Liver (tissue), 9 donors: Measurements from ENCODE around the gene C7orf57. TPM values are rescaled to one million over a fixed set of nuclear protein-coding genes. Genes with fewer than 3 reads are reported as not detected.

Source experiments
- DNase-seq: peaks from one replicate; pipeline ENCODE4 v3.0.0-alpha.2; 2017; ENCODE audit warnings: low spot score
- H3K27ac ChIP-seq, 2 donors: one replicate each; pipeline ENCODE4 v1.7.0; 2013; ENCODE audit warnings: inconsistent platforms in 2 of 2, low read length in 2 of 2, control low read depth in 1 of 2, low read depth in 1 of 2, mild to moderate bottlenecking in 1 of 2
- H3K27me3 ChIP-seq, 4 donors: one replicate each; pipeline versions ENCODE4 v1.6.1 to v1.7.0; 2013; ENCODE audit warnings: low read length in 3 of 4, inconsistent platforms in 1 of 4, mild to moderate bottlenecking in 1 of 4, moderate library complexity in 1 of 4; ENCODE audit not compliant: control insufficient read depth in 4 of 4, insufficient read depth in 4 of 4
- H3K36me3 ChIP-seq, 4 donors: one replicate each; pipeline versions ENCODE4 v1.6.1 to v1.7.0; 2013; ENCODE audit warnings: low read length in 3 of 4, mild to moderate bottlenecking in 3 of 4, low read depth in 1 of 4, moderate library complexity in 1 of 4; ENCODE audit not compliant: control insufficient read depth in 4 of 4, insufficient read depth in 3 of 4
- H3K4me1 ChIP-seq, 4 donors: one replicate each; pipeline versions ENCODE4 v1.6.1 to v1.7.0; 2013; ENCODE audit warnings: low read length in 3 of 4, mild to moderate bottlenecking in 3 of 4, moderate library complexity in 1 of 4; ENCODE audit not compliant: control insufficient read depth in 4 of 4, insufficient read depth in 4 of 4
- H3K4me3 ChIP-seq, 3 donors: one replicate each; pipeline versions ENCODE4 v1.6.1 to v1.7.0; 2013; ENCODE audit warnings: low read length in 3 of 3, control low read depth in 1 of 3, low read depth in 1 of 3, mild to moderate bottlenecking in 1 of 3
- H3K9ac ChIP-seq, 2 donors: one replicate each; pipeline ENCODE4 v1.7.0; 2013; ENCODE audit warnings: low read length in 2 of 2, mild to moderate bottlenecking in 2 of 2, moderate library complexity in 2 of 2, control low read depth in 1 of 2, low read depth in 1 of 2
- H3K9me3 ChIP-seq, 4 donors: one replicate each; pipeline versions ENCODE4 v1.6.1 to v1.7.0; 2013; ENCODE audit warnings: low read length in 3 of 4; ENCODE audit not compliant: control insufficient read depth in 4 of 4
- CTCF ChIP-seq: fragments of 150-350 bp; IDR thresholded peaks from 2 replicates; pipeline ENCODE4 v1.5.1; 2017; ENCODE audit warnings: improper control_type of control experiment, low read depth, low read length; ENCODE audit not compliant: missing input control
- EGR1 ChIP-seq, 2 donors: IDR thresholded peaks; 2 replicates each; pipeline ENCODE4 v1.6.1; 2016 to 2018; ENCODE audit warnings: antibody characterized with exemption in 2 of 2, low read depth in 2 of 2
- FOXA1 ChIP-seq: IDR thresholded peaks from 2 replicates; pipeline ENCODE4 v1.6.1; 2016; ENCODE audit warnings: antibody characterized with exemption
- GABPA ChIP-seq, 2 donors: IDR thresholded peaks in 1 of 2; conservative IDR thresholded peaks in 1 of 2; 2 replicates each; pipeline ENCODE4 v1.6.1; 2016; ENCODE audit warnings: antibody characterized with exemption in 2 of 2, mild to moderate bottlenecking in 1 of 2, moderate library complexity in 1 of 2
- HNF4A ChIP-seq, 2 donors: conservative IDR thresholded peaks; 2 replicates each; pipeline ENCODE4 v1.6.1; 2016; ENCODE audit warnings: antibody characterized with exemption in 2 of 2, mild to moderate bottlenecking in 2 of 2
- HNF4G ChIP-seq: IDR thresholded peaks from 2 replicates; pipeline ENCODE4 v1.6.1; 2016; ENCODE audit warnings: antibody characterized with exemption
- JUND ChIP-seq, 2 donors: IDR thresholded peaks; 2 replicates each; pipeline ENCODE4 v1.6.1; 2016; ENCODE audit warnings: antibody characterized with exemption in 2 of 2
- MAX ChIP-seq: IDR thresholded peaks from 2 replicates; pipeline ENCODE4 v1.6.1; 2016; ENCODE audit warnings: antibody characterized with exemption
- NR2F2 ChIP-seq: IDR thresholded peaks from 2 replicates; pipeline ENCODE4 v1.6.1; 2016; ENCODE audit warnings: antibody characterized with exemption
- RAD21 ChIP-seq, 2 donors: IDR thresholded peaks; 2 replicates each; pipeline ENCODE4 v1.6.1; 2016; ENCODE audit warnings: antibody characterized with exemption in 2 of 2, mild to moderate bottlenecking in 2 of 2
- SP1 ChIP-seq: IDR thresholded peaks from 2 replicates; pipeline ENCODE4 v1.6.1; 2018; ENCODE audit warnings: antibody characterized with exemption, mild to moderate bottlenecking
- TAF1 ChIP-seq: conservative IDR thresholded peaks from 2 replicates; pipeline ENCODE4 v1.6.1; 2016; ENCODE audit warnings: antibody characterized with exemption, mild to moderate bottlenecking
- YY1 ChIP-seq: IDR thresholded peaks from 2 replicates; pipeline ENCODE4 v1.6.1; 2016; ENCODE audit warnings: antibody characterized with exemption, mild to moderate bottlenecking
- ZBTB33 ChIP-seq: IDR thresholded peaks from 2 replicates; pipeline ENCODE4 v1.6.1; 2016; ENCODE audit warnings: antibody characterized with exemption
- WGBS: extraction: QIAGEN DNeasy Blood & Tissue Kit; methylation state at CpG from one replicate; pipeline ENCODE4 v1.1.7; 2013; 5-methylcytosine and 5-hydroxymethylcytosine counted together
- polyA plus RNA-seq, 2 donors: library from polyadenylated mRNA; stranded (reverse) in 1 of 2; unstranded in 1 of 2; fragments of 200-250 nt in 1 of 2; fragments of >200 nt in 1 of 2; fragmentation: Nextera tagmentation in 1 of 2; extraction: Ambion mirVana in 1 of 2; gene quantifications; one replicate each; pipeline versions ENCODE4 v1.2.1 to v1.2.3, GENCODE V29; 2013 to 2015
- total RNA-seq, 2 donors: library from RNA; depleted of rRNA; stranded (reverse); fragments of >200 nt; gene quantifications; one replicate each; pipeline ENCODE4 v1.2.3, GENCODE V29; 2014
- TF ChIP-seq, protein P1 (sequence below): IDR thresholded peaks from 2 replicates; pipeline ENCODE4 v1.6.1; 2016; ENCODE audit warnings: antibody characterized with exemption
- TF ChIP-seq, protein P2 (sequence below): IDR thresholded peaks from 2 replicates; pipeline ENCODE4 v1.6.1; 2016; ENCODE audit warnings: antibody characterized with exemption, mild to moderate bottlenecking
- donor health status: healthy.
- donor health status: healthy.
- donor health status: healthy.
- donor health status: healthy.
- donor health status: healthy.

The C7orf57 gene
- total and polyA plus RNA-seq, 4 donors, result not detected

- no peak overlapping the region for H3K9ac ChIP-seq
- H3K27ac ChIP-seq, result no peak overlapping the region
- H3K27me3 ChIP-seq, result peaks cover 0 to 6% (median 3%) of the 10 kb centered on the region in 4 donors
- H3K9me3 ChIP-seq, result no peaks in the 10 kb centered on the region
- TF ChIP-seq, protein P1, sequence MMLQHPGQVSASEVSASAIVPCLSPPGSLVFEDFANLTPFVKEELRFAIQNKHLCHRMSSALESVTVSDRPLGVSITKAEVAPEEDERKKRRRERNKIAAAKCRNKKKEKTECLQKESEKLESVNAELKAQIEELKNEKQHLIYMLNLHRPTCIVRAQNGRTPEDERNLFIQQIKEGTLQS, result no peak
- no peaks in the 10 kb centered on the region for H3K36me3 ChIP-seq
- H3K4me3 ChIP-seq, result no peak overlapping the region
- whole genome bisulfite sequencing, result 95% methylated on average over 18 of the region's 18 CpGs
- H3K4me1 ChIP-seq, result peaks cover under 1 to 3% (median 2%) of the 10 kb centered on the region in 4 donors
- DNase-seq, result no peak
Observed at GRCh38 chr7:48040944-48041652, 5.8 kb downstream of the C7orf57 start.

- no peaks in the 10 kb centered on the region for H3K9me3 ChIP-seq
Observed at GRCh38 chr7:48041653-48041970, 6.3 kb downstream of the C7orf57 start.

More at GRCh38 chr7:48041653-48041970, 6.3 kb downstream of the C7orf57 start:
- Histone ChIP-seq H3K4me1 (no peaks in the 10 kb centered on the region), H3K27ac (no peak overlapping the region), H3K36me3 (no peaks in the 10 kb centered on the region), H3K27me3 (peaks cover 0 to 6% (median 1%) of the 10 kb centered on the region in 4 donors), H3K4me3 (no peak overlapping the region), H3K9ac (no peak overlapping the region)
- TF ChIP-seq EGR1 (IDR thresholded peaks at IDR 0.05; ENCODE audit: low read depth in 2 of 2), result no peak
- TF ChIP-seq FOXA1, result no peak
- no peak for TF ChIP-seq HNF4G
- TF ChIP-seq TAF1, result no peak
- TF ChIP-seq MAX, result no peak
- TF ChIP-seq RAD21 (IDR thresholded peaks at IDR 0.05), result no peak
- no peak for TF ChIP-seq HNF4A (conservative IDR thresholded peaks at IDR 0.05)
- no peak for TF ChIP-seq YY1
- no peak for TF ChIP-seq GABPA (IDR thresholded peaks at IDR 0.05 in 1 of 2, conservative IDR thresholded peaks at IDR 0.05 in 1 of 2)
- TF ChIP-seq, protein P2, sequence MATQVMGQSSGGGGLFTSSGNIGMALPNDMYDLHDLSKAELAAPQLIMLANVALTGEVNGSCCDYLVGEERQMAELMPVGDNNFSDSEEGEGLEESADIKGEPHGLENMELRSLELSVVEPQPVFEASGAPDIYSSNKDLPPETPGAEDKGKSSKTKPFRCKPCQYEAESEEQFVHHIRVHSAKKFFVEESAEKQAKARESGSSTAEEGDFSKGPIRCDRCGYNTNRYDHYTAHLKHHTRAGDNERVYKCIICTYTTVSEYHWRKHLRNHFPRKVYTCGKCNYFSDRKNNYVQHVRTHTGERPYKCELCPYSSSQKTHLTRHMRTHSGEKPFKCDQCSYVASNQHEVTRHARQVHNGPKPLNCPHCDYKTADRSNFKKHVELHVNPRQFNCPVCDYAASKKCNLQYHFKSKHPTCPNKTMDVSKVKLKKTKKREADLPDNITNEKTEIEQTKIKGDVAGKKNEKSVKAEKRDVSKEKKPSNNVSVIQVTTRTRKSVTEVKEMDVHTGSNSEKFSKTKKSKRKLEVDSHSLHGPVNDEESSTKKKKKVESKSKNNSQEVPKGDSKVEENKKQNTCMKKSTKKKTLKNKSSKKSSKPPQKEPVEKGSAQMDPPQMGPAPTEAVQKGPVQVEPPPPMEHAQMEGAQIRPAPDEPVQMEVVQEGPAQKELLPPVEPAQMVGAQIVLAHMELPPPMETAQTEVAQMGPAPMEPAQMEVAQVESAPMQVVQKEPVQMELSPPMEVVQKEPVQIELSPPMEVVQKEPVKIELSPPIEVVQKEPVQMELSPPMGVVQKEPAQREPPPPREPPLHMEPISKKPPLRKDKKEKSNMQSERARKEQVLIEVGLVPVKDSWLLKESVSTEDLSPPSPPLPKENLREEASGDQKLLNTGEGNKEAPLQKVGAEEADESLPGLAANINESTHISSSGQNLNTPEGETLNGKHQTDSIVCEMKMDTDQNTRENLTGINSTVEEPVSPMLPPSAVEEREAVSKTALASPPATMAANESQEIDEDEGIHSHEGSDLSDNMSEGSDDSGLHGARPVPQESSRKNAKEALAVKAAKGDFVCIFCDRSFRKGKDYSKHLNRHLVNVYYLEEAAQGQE, result no peak
- no peak for TF ChIP-seq ZBTB33
- no peak for TF ChIP-seq JUND (IDR thresholded peaks at IDR 0.05)
- no peak for TF ChIP-seq SP1
- TF ChIP-seq NR2F2, result no peak
- no peak for TF ChIP-seq CTCF
- no peak for DNase-seq
- 76% methylated on average over 3 of the region's 3 CpGs for WGBS
